Loucy (cell line): ENCODE results near the gene SLITRK2.

Experiments used
- EZH2phosphoT487 ChIP-seq: fragments of 200-600 bp; IDR thresholded peaks from 2 replicates; pipeline ENCODE4 v1.6.1; 2018; ENCODE audit warnings: antibody characterized with exemption, mild to moderate bottlenecking, moderate library complexity, borderline replicate concordance
- TF ChIP-seq, protein P1 (sequence below): fragments of 200-600 bp; sonication (generic); conservative IDR thresholded peaks from 2 replicates; pipeline ENCODE4 v1.5.1; 2014; ENCODE audit warnings: mild to moderate bottlenecking, antibody characterized with exemption, low read length

- TF ChIP-seq, protein P1, sequence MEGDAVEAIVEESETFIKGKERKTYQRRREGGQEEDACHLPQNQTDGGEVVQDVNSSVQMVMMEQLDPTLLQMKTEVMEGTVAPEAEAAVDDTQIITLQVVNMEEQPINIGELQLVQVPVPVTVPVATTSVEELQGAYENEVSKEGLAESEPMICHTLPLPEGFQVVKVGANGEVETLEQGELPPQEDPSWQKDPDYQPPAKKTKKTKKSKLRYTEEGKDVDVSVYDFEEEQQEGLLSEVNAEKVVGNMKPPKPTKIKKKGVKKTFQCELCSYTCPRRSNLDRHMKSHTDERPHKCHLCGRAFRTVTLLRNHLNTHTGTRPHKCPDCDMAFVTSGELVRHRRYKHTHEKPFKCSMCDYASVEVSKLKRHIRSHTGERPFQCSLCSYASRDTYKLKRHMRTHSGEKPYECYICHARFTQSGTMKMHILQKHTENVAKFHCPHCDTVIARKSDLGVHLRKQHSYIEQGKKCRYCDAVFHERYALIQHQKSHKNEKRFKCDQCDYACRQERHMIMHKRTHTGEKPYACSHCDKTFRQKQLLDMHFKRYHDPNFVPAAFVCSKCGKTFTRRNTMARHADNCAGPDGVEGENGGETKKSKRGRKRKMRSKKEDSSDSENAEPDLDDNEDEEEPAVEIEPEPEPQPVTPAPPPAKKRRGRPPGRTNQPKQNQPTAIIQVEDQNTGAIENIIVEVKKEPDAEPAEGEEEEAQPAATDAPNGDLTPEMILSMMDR, result no peak
- TF ChIP-seq EZH2phosphoT487, result no peak
These were observed 44.6 kb upstream of the SLITRK2 start for GRCh38 chrX:145773006-145773405.
